Adrenal gland (tissue), 12 donors: ENCODE measurements around the gene ENPP6. TPM values are rescaled to one million over a fixed set of nuclear protein-coding genes. Genes with fewer than 3 reads are reported as not detected.

ENCODE experiments used
- DNase-seq, 7 donors: peaks; one replicate each; pipeline ENCODE4 v3.0.0-alpha.2; 2019 to 2020
- H3K27ac ChIP-seq, 5 donors: fragments of 200-600 bp; sonication (generic) in 4 of 5; 1 replicate in 3 of 5; 2 replicates in 2 of 5; pipeline versions ENCODE4 v1.5.1 to v1.8.0; 2016 to 2020; ENCODE audit warnings: mild to moderate bottlenecking in 1 of 5
- H3K27me3 ChIP-seq: fragments of 200-600 bp; 2 replicates; pipeline ENCODE4 v1.8.0; 2021
- H3K36me3 ChIP-seq, 2 donors: fragments of 200-600 bp; replicated peaks in 1 of 2; 1 replicate in 1 of 2; 2 replicates in 1 of 2; pipeline versions ENCODE4 v1.5.1 to v1.8.0; 2018 to 2022
- H3K4me1 ChIP-seq, 2 donors: fragments of 200-600 bp; replicated peaks in 1 of 2; 1 replicate in 1 of 2; 2 replicates in 1 of 2; pipeline versions ENCODE4 v1.5.1 to v1.8.0; 2018 to 2021
- H3K4me3 ChIP-seq, 4 donors: fragments of 200-600 bp; sonication (generic) in 3 of 4; one replicate each; pipeline ENCODE4 v1.5.1; 2016 to 2018
- H3K9me3 ChIP-seq, 3 donors: fragments of 200-600 bp; sonication (generic) in 1 of 3; replicated peaks in 1 of 3; 1 replicate in 2 of 3; 2 replicates in 1 of 3; pipeline versions ENCODE4 v1.5.1 to v1.8.0; 2016 to 2021
- POLR2A ChIP-seq, 2 donors: fragments of 450-650 bp; IDR thresholded peaks; one replicate each; pipeline ENCODE4 v1.6.1; 2017; ENCODE audit warnings: antibody characterized with exemption in 2 of 2, mild to moderate bottlenecking in 2 of 2, moderate library complexity in 1 of 2
- WGBS, 4 donors: extraction: QIAGEN DNeasy Blood & Tissue Kit in 2 of 4; methylation state at CpG; one replicate each; pipeline versions ENCODE4 v1.1.5 to v1.1.7; 2013 to 2017; 5-methylcytosine and 5-hydroxymethylcytosine counted together
- intact Hi-C, 2 donors: fragments of 100-400 bp; cut with DNase I; formaldehyde crosslinking; loops; one replicate each; pipeline versions ENCODE4 v1.14.1 to v1.15.0; 2022 to 2023
- polyA plus RNA-seq, 3 donors: library from polyadenylated mRNA; stranded (reverse); fragments of 200-250 nt in 2 of 3; fragments of 350-450 nt in 1 of 3; fragmentation: Illumina TruSeq in 1 of 3; extraction: RNeasy Lipid Tissue Mini Kit (QIAGEN cat#74804) in 1 of 3; gene quantifications; one replicate each; pipeline ENCODE4 v1.2.3, GENCODE V29; 2013 to 2014
- total RNA-seq, 9 donors: library from RNA; depleted of rRNA in 4 of 9; stranded (reverse); fragments of >200 nt in 4 of 9; fragments of 120-200 nt in 1 of 9; fragmentation: NEBNext Ultra II Directional in 1 of 9; extraction: Animal tissue kit (Norgen Biotek cat#: 25700) in 1 of 9; gene quantifications; one replicate each; pipeline versions ENCODE4 v1.1.0 to v1.2.4, GENCODE V29; 2013 to 2023
- TF ChIP-seq, protein P1 (sequence below), 6 experiments: fragments of 450-650 bp in 4 of 6; fragments of 200-600 bp in 2 of 6; sonication (generic) in 1 of 6; IDR thresholded peaks; 1 replicate in 5 of 6; 2 replicates in 1 of 6; pipeline versions ENCODE4 v1.5.1 to v1.8.0; 2016 to 2021; ENCODE audit warnings: antibody characterized with exemption in 6 of 6, mild to moderate bottlenecking in 2 of 6, moderate library complexity in 1 of 6
- donor health status: healthy with polysubstance abuse.
- donor health status: Bipolar disorder and iron deficiency.
- donor health status: DM: yes; HTN: yes; CAD: no.
- donor health status: DM: no; HTN: no; CAD: no.
- donor health status: DM: no; HTN: no; CAD: no.
- donor health status: DM: yes; HTN: yes; CAD: no.

Gene ENPP6
- total and polyA plus RNA-seq, 12 donors = 0.18 to 11.3 (median 0.46) TPM; not detected in 1

DNA sequence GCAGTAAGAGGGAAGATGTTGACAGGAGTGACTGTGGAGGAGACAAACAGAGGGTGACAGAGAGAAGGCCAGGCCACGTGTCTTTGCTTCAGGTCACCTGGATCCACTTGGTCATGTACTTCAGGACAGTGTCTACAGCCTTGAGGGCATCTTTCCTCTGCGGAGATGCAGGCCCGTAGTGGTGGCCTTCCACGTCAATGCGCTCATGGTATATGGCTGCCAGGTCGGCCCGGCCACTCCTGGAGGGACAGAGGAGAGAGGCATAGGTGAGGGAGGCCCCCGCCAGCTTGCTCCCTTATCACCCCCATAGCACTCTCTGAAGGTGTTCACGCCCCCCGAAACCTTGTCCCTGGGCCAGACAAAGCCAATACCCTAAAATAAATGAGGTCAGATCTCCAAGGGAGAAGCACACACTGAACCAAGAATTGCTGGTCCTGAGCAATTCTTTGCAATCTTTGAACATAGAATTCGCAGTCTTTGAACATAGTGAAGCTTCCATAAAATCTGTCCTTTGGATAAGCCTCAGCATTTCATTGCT is 99.9 kb downstream of the ENPP6 start:
- TF ChIP-seq, protein P1, sequence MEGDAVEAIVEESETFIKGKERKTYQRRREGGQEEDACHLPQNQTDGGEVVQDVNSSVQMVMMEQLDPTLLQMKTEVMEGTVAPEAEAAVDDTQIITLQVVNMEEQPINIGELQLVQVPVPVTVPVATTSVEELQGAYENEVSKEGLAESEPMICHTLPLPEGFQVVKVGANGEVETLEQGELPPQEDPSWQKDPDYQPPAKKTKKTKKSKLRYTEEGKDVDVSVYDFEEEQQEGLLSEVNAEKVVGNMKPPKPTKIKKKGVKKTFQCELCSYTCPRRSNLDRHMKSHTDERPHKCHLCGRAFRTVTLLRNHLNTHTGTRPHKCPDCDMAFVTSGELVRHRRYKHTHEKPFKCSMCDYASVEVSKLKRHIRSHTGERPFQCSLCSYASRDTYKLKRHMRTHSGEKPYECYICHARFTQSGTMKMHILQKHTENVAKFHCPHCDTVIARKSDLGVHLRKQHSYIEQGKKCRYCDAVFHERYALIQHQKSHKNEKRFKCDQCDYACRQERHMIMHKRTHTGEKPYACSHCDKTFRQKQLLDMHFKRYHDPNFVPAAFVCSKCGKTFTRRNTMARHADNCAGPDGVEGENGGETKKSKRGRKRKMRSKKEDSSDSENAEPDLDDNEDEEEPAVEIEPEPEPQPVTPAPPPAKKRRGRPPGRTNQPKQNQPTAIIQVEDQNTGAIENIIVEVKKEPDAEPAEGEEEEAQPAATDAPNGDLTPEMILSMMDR (IDR thresholded peaks at IDR 0.05) = no peak
- no peak for TF ChIP-seq POLR2A (IDR thresholded peaks at IDR 0.05)
- intact Hi-C loops = no loop called here
- Histone ChIP-seq H3K27me3 (no peaks in the 10 kb centered on the region), H3K27ac (no peak overlapping the region), H3K4me3 (no peak overlapping the region), H3K9me3 (no peaks in the 10 kb centered on the region), H3K4me1 (no peaks in the 10 kb centered on the region), H3K36me3 (no peaks in the 10 kb centered on the region)
- no peak for DNase-seq
- WGBS, 4 donors = 87 to 95% (median 90%) methylated on average over 11 of the region's 11 CpGs

DNA sequence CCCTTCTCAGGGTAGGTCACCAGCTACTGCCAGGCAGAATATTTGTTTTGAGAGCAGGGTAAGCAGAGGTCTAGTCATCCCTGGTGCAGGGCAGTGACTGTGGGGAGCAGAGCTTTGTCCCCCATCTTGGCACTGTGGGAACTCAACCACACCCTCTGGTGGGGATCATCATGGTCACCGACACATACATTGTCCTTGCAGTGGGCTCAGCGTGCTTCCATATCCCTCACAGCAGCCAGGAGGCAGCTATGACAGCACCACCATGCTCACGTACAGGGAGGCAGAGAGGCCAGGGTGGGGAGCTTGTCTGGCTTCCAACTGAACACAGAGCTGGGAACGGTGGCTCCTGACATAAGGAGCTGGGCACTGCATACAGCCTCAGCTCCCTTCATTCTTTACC is 102.3 kb downstream of the ENPP6 start:
- intact Hi-C loops = no loop called here
- TF ChIP-seq, protein P1 (IDR thresholded peaks at IDR 0.05) = no peak
- TF ChIP-seq POLR2A (IDR thresholded peaks at IDR 0.05) = no peak
- WGBS, 4 donors = 77 to 93% (median 87%) methylated on average over 4 of the region's 4 CpGs
- H3K27ac ChIP-seq = no peak overlapping the region
- H3K27me3 ChIP-seq = no peaks in the 10 kb centered on the region
- no peaks in the 10 kb centered on the region for H3K9me3 ChIP-seq
- no peak overlapping the region for H3K4me3 ChIP-seq
- no peaks in the 10 kb centered on the region for H3K36me3 ChIP-seq
- no peak for DNase-seq
- no peaks in the 10 kb centered on the region for H3K4me1 ChIP-seq

DNA sequence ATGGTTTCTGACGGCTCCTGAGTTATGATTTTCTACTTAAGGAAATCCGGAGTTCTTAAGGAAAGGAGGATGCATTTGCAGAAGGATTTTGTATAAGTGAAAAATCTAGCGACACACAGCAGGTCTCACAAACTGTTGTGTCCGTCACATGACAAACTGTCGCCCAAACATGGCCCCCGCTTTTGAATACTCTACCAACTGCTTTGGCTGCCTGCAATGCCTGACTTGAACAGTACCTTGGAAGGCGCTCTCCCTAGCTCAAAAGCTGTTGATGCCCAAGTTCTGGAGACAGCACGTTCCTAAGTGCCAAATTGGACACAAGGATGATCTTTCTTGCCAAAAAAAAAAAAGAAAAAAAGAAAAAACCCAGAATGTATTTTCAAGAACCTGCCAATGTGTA is 103.2 kb downstream of the ENPP6 start:
- no peaks in the 10 kb centered on the region for H3K36me3 ChIP-seq
- H3K27ac ChIP-seq = no peak overlapping the region
- H3K4me1 ChIP-seq = no peaks in the 10 kb centered on the region
- no peaks in the 10 kb centered on the region for H3K9me3 ChIP-seq
- 68 to 85% (median 81%) methylated on average over 8 of the region's 8 CpGs for WGBS, 4 donors
- no peak overlapping the region for H3K4me3 ChIP-seq
- DNase-seq = no peak
- no peak for TF ChIP-seq POLR2A (IDR thresholded peaks at IDR 0.05)
- TF ChIP-seq, protein P1 (IDR thresholded peaks at IDR 0.05) = no peak
- H3K27me3 ChIP-seq = no peaks in the 10 kb centered on the region
- intact Hi-C loops = no loop called here

DNA sequence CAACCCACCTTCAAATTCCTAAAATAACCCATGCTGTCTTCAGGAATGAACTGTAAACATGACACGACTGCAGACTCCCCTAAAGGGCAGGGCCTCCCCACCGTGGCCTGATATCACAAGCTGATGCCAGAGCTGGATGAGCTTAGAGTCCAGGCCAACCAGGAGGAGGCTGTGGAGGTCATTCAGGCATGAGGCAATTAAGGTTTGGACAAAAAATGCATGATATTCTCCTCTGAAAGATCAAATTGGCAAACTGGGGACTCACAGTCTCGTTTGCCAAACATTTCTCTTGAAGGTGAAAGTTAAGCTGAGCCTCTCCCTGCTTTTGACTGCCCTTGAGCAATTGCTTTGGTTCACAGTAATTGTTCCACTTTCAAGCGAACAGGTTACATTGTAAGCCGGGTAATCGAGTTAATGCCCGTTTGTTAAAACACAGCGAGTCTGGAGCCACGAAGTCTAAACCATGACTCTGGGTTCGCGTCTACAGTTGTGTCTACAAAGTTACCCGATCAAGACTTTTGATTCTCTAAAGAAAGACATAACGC is 105.6 kb downstream of the ENPP6 start:
- DNase-seq = no peak
- no peaks in the 10 kb centered on the region for H3K4me1 ChIP-seq
- whole genome bisulfite sequencing, 4 donors = 77 to 86% (median 80%) methylated on average over 13 of the region's 13 CpGs
- H3K27ac ChIP-seq = no peak overlapping the region
- intact Hi-C loops = no loop called here
- H3K36me3 ChIP-seq = no peaks in the 10 kb centered on the region
- H3K27me3 ChIP-seq = no peaks in the 10 kb centered on the region
- H3K9me3 ChIP-seq = no peaks in the 10 kb centered on the region
- H3K4me3 ChIP-seq = no peak overlapping the region
- TF ChIP-seq, protein P1 (IDR thresholded peaks at IDR 0.05) = no peak
- no peak for TF ChIP-seq POLR2A (IDR thresholded peaks at IDR 0.05)
